ENCODE measurements around the gene KLHDC8B. TPM values are rescaled to one million over a fixed set of nuclear protein-coding genes. Genes with fewer than 3 reads are reported as not detected.

Gene KLHDC8B
- polyA plus RNA-seq, 3 donors = 7.5 to 16.7 (median 12.9) TPM

DNA sequence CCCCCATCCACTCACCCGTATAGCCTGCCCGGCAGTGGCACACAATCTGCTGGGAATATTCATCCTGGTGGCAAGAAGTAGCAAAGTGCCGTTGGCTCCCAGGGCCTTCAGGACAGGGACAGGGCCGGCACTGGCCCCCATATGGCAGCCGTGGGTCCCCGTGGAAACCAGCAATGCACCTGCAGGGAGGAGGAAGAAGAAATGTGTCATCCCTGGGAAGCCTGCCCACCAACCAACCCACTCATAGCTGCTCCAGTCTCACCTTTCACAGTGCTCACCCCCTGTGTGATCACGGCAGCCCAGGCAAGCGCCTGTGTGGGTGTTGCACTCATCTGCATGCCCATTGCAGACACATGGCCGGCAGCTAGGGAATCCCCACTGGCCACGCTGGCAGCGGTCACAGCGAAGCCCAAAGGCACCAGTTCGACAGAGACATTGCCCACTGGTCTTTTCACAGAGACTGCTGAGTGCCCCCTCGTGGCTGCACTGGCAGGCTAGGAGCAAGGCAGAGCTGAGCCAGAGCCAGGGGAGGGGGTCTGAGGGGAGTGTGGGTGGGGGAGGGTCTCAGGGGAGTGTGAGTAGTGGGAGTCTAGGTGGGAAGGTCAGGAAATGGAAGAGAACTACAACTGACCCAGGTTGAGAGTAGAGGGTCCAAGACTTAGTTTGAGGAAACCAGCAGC, 46.3 kb upstream of the KLHDC8B start:
- Mint-ChIP-seq H3K36me3 (peaks cover 0 to 2% of the 10 kb centered on the region in 2 donors), H3K4me1 (peaks cover under 1% of the 10 kb centered on the region), H3K9me3 (peaks cover 0 to 1% (median 0%) of the 10 kb centered on the region in 7 donors)

DNA sequence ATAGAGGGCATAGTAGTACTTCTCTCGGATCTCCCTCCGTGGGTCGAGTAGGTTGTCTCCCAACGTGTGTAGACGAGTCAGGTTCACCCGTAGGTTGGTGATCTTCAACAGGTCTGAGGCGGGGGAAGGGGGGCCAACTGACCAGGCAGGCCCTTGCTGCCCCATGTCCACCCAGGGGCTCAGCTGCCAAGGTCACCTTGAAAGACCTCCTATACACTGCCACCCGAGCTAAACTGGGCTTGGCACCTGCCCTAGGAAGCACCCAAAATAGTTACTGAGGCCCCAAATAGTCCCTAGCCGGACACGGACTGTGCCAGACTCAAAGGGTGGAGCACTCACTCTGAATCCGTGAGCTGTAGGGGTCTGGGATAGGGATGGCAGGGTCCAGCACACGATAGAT, 40.4 kb upstream of the KLHDC8B start:
- TF ChIP-seq, protein P1, sequence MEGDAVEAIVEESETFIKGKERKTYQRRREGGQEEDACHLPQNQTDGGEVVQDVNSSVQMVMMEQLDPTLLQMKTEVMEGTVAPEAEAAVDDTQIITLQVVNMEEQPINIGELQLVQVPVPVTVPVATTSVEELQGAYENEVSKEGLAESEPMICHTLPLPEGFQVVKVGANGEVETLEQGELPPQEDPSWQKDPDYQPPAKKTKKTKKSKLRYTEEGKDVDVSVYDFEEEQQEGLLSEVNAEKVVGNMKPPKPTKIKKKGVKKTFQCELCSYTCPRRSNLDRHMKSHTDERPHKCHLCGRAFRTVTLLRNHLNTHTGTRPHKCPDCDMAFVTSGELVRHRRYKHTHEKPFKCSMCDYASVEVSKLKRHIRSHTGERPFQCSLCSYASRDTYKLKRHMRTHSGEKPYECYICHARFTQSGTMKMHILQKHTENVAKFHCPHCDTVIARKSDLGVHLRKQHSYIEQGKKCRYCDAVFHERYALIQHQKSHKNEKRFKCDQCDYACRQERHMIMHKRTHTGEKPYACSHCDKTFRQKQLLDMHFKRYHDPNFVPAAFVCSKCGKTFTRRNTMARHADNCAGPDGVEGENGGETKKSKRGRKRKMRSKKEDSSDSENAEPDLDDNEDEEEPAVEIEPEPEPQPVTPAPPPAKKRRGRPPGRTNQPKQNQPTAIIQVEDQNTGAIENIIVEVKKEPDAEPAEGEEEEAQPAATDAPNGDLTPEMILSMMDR (IDR thresholded peaks at IDR 0.05) = no peak
- intact Hi-C loops (cut with micrococcal nuclease) = loop anchor here in 1 of 2 donors (10.0 kb wide), 1 partner anchor 146 kb away; no protein-coding TSS in a partner anchor
- H3K79me2 ChIP-seq (ENCODE audit: insufficient read depth, low read length) = no peaks in the 10 kb centered on the region
- H3K9me3 ChIP-seq (replicated peaks in 1 of 2; ENCODE audit: control insufficient read depth in 1 of 2, insufficient read depth in 1 of 2, low read length in 2 of 2) = no peaks in the 10 kb centered on the region
- peaks cover 0 to 2% of the 10 kb centered on the region in 2 donors for H3K36me3 Mint-ChIP-seq
- no peak overlapping the region for H2AFZ ChIP-seq (ENCODE audit: insufficient read depth, low read depth, low read length, poor library complexity, severe bottlenecking)
- WGBS (ENCODE audit: insufficient coverage) = 98% methylated on average over 8 of the region's 12 CpGs
- no peaks in the 10 kb centered on the region for H3K36me3 ChIP-seq (replicated peaks in 1 of 2; ENCODE audit: control insufficient read depth in 1 of 2, insufficient read depth in 2 of 2, low read length in 2 of 2)
- no peak overlapping the region for H3K9ac ChIP-seq (ENCODE audit: insufficient read depth, low read length, poor library complexity, severe bottlenecking)
- no peak for DNase-seq
- no peak overlapping the region for H3K4me3 Mint-ChIP-seq
- H3K4me3 ChIP-seq (replicated peaks in 1 of 3; ENCODE audit: low read depth in 2 of 3, low read length in 3 of 3) = no peak overlapping the region
- H3K9me3 Mint-ChIP-seq = peaks cover 0 to 3% (median 0%) of the 10 kb centered on the region in 7 donors
- no peaks in the 10 kb centered on the region for H4K20me1 ChIP-seq (ENCODE audit: insufficient read depth, low read length)
- no peak overlapping the region for H3K27ac ChIP-seq (ENCODE audit: low read depth in 1 of 2, low read length in 2 of 2)
- H3K27me3 ChIP-seq (ENCODE audit: control insufficient read depth in 2 of 2, insufficient read depth in 2 of 2, low read length in 2 of 2) = no peaks in the 10 kb centered on the region
- no peak overlapping the region for H3K4me2 ChIP-seq (replicated peaks; ENCODE audit: extremely low read depth, low read length, poor library complexity, severe bottlenecking)
- H3K4me1 ChIP-seq (ENCODE audit: control insufficient read depth in 1 of 2, insufficient read depth in 2 of 2, low read length in 2 of 2) = peaks cover 14 to 20% of the 10 kb centered on the region in 2 donors
- H3K27ac Mint-ChIP-seq = no peak overlapping the region
- H3K4me1 Mint-ChIP-seq = peaks cover 29% of the 10 kb centered on the region
- peaks cover 0 to 3% (median 2%) of the 10 kb centered on the region in 3 donors for H3K27me3 Mint-ChIP-seq (ENCODE audit: low read depth in 3 of 3)

More for the DNA sequence above, 46.3 kb upstream of the KLHDC8B start:
- Histone ChIP-seq H3K27me3 (ENCODE audit: control insufficient read depth in 2 of 2, insufficient read depth in 2 of 2, low read length in 2 of 2) (no peaks in the 10 kb centered on the region), H3K4me1 (ENCODE audit: control insufficient read depth in 1 of 2, insufficient read depth in 2 of 2, low read length in 2 of 2) (peaks cover 6 to 10% of the 10 kb centered on the region in 2 donors), H3K9ac (ENCODE audit: insufficient read depth, low read length, poor library complexity, severe bottlenecking) (no peak overlapping the region), H4K20me1 (ENCODE audit: insufficient read depth, low read length) (no peaks in the 10 kb centered on the region), H3K9me3 (replicated peaks in 1 of 2; ENCODE audit: control insufficient read depth in 1 of 2, insufficient read depth in 1 of 2, low read length in 2 of 2) (no peaks in the 10 kb centered on the region), H3K4me3 (replicated peaks in 1 of 3; ENCODE audit: low read depth in 2 of 3, low read length in 3 of 3) (no peak overlapping the region), H3K79me2 (ENCODE audit: insufficient read depth, low read length) (peaks cover 4% of the 10 kb centered on the region), H2AFZ (ENCODE audit: insufficient read depth, low read depth, low read length, poor library complexity, severe bottlenecking) (no peak overlapping the region), H3K4me2 (replicated peaks; ENCODE audit: extremely low read depth, low read length, poor library complexity, severe bottlenecking) (no peak overlapping the region), H3K27ac (ENCODE audit: low read depth in 1 of 2, low read length in 2 of 2) (no peak overlapping the region), H3K36me3 (replicated peaks in 1 of 2; ENCODE audit: control insufficient read depth in 1 of 2, insufficient read depth in 2 of 2, low read length in 2 of 2) (no peaks in the 10 kb centered on the region)
- Mint-ChIP-seq H3K27ac (peak overlapping the region in 1 of 7 donors; percentile 25), H3K4me3 (no peak overlapping the region), H3K27me3 (ENCODE audit: low read depth in 3 of 3) (no peaks in the 10 kb centered on the region)
- TF ChIP-seq, protein P1 (IDR thresholded peaks at IDR 0.05) = no peak
- WGBS (ENCODE audit: insufficient coverage) = 90% methylated on average over 12 of the region's 14 CpGs
- intact Hi-C loops (cut with micrococcal nuclease) = no loop called here
- DNase-seq = no peak

Data from CD14-positive monocyte (primary cell).